OCI-LY7 (cell line): ENCODE results near the gene USE1. TPM values are rescaled to one million over a fixed set of nuclear protein-coding genes. Genes with fewer than 3 reads are reported as not detected.

Source experiments
- BruUV-seq: library from RNA; stranded (reverse); fragments of 400-500 nt; replicated peaks from 2 replicates; lab custom pipeline; 2021; lab: Mats Ljungman, UMichigan
- CTCF ChIA-PET: fragments of 300-600 bp; sonication (Branson Sonifier 250); formaldehyde crosslinking; loops from one replicate; lab custom pipeline; 2022; ENCODE audit warnings: antibody characterized with exemption; ENCODE audit not compliant: unreplicated experiment; lab: Charles Lee
- POLR2A ChIA-PET: fragments of 300-600 bp; sonication (Branson Sonifier 250); formaldehyde crosslinking; loops from one replicate; lab custom pipeline; 2022; ENCODE audit warnings: antibody characterized with exemption; lab: Charles Lee
- DNase-seq: peaks from one replicate; pipeline ENCODE4 v3.0.0-alpha.2; 2015; ENCODE audit warnings: low spot score
- H2AFZ ChIP-seq: fragments of 200-600 bp; sonication (generic), shearing (Covaris generic); 2 replicates; pipeline ENCODE4 v1.6.1; 2014; ENCODE audit warnings: mild to moderate bottlenecking, antibody characterized with exemption, low read length, moderate library complexity
- H3K27ac ChIP-seq: fragments of 200-600 bp; sonication (generic); 2 replicates; pipeline ENCODE4 v1.5.1; 2014; ENCODE audit warnings: mixed run types, low read depth, mild to moderate bottlenecking, moderate library complexity, low read length, inconsistent platforms; ENCODE audit not compliant: poor library complexity, severe bottlenecking
- H3K36me3 ChIP-seq: fragments of 200-600 bp; sonication (generic); 2 replicates; pipeline ENCODE4 v1.6.1; 2014; ENCODE audit warnings: mild to moderate bottlenecking, antibody characterized with exemption, low read length, moderate library complexity, mixed read lengths; ENCODE audit not compliant: insufficient read depth
- H3K4me1 ChIP-seq: fragments of 200-600 bp; sonication (generic); 2 replicates; pipeline ENCODE4 v1.5.1; 2014; ENCODE audit warnings: mild to moderate bottlenecking, low read length; ENCODE audit not compliant: insufficient read depth, poor library complexity, severe bottlenecking
- H3K4me2 ChIP-seq: fragments of 200-600 bp; sonication (generic); 2 replicates; pipeline ENCODE4 v1.6.1; 2014; ENCODE audit warnings: mild to moderate bottlenecking, low read length
- H3K4me3 ChIP-seq: fragments of 200-600 bp; sonication (generic); 2 replicates; pipeline ENCODE4 v1.5.1; 2014; ENCODE audit warnings: mild to moderate bottlenecking, low read depth, low read length; ENCODE audit not compliant: poor library complexity, severe bottlenecking
- H3K79me2 ChIP-seq: fragments of 200-600 bp; sonication (generic); 2 replicates; pipeline ENCODE4 v1.6.1; 2016; ENCODE audit warnings: low read depth, mild to moderate bottlenecking, low read length, moderate library complexity, mixed read lengths; ENCODE audit not compliant: insufficient read depth
- H3K9me2 ChIP-seq: fragments of 200-600 bp; sonication (generic); 2 replicates; pipeline ENCODE4 v1.6.1; 2016; ENCODE audit warnings: mild to moderate bottlenecking, low read length, mixed read lengths; ENCODE audit not compliant: insufficient read depth
- H3K9me3 ChIP-seq: fragments of 200-600 bp; sonication (generic); 2 replicates; pipeline ENCODE4 v1.6.1; 2014; ENCODE audit warnings: mild to moderate bottlenecking, mixed run types, low read length, mixed read lengths
- H4K20me1 ChIP-seq: fragments of 200-600 bp; sonication (generic); 2 replicates; pipeline ENCODE4 v1.6.1; 2014; ENCODE audit warnings: mild to moderate bottlenecking, antibody characterized with exemption, low read length, moderate library complexity, mixed read lengths; ENCODE audit not compliant: insufficient read depth
- CTCF ChIP-seq: fragments of 200-600 bp; sonication (generic); conservative IDR thresholded peaks from 2 replicates; pipeline ENCODE4 v1.5.1; 2014; ENCODE audit warnings: mild to moderate bottlenecking, antibody characterized with exemption, low read length, moderate library complexity, mixed read lengths
- EZH2phosphoT487 ChIP-seq: fragments of 200-600 bp; sonication (generic); IDR thresholded peaks from 2 replicates; pipeline ENCODE4 v1.6.1; 2018; ENCODE audit warnings: low read depth, borderline replicate concordance, mild to moderate bottlenecking, mixed run types, antibody characterized with exemption, low read length, moderate library complexity, mixed read lengths
- intact Hi-C: fragments of 100-400 bp; cut with micrococcal nuclease; formaldehyde crosslinking; loops from one replicate; pipeline ENCODE4 v1.10.0; 2022; ENCODE audit not compliant: unreplicated experiment
- total RNA-seq, 2 experiments: library from RNA; depleted of rRNA in 1 of 2; stranded (reverse); fragments of >200 nt in 1 of 2; shearing (Covaris generic) in 1 of 2; gene quantifications; 2 replicates each; pipeline ENCODE4 v1.2.3, GENCODE V29; 2014 to 2022

Gene USE1
- total RNA-seq, 2 experiments from 2014 or later: 28.6 to 31.2 TPM

- CTCF ChIA-PET: no interaction called here
Measured at GRCh38 chr19:17240062-17240752, 25.1 kb downstream of the USE1 start.

GRCh38 chr19:17240826-17241399, 25.8 kb downstream of the USE1 start:
- TF ChIP-seq EZH2phosphoT487 (no peak), CTCF (no peak)
- Histone ChIP-seq H3K36me3 (peaks cover 9% of the 10 kb centered on the region; the same call in 1 of the 2 replicates), H3K4me2 (no peak overlapping the region), H3K9me2 (no peaks in the 10 kb centered on the region), H3K4me1 (peaks cover 39% of the 10 kb centered on the region), H3K27ac (no peak overlapping the region), H3K9me3 (no peaks in the 10 kb centered on the region), H4K20me1 (no peaks in the 10 kb centered on the region), H3K79me2 (peaks cover 23% of the 10 kb centered on the region; the same call in 1 of the 2 replicates), H3K4me3 (no peak overlapping the region), H2AFZ (no peak overlapping the region)
- CTCF ChIA-PET: no interaction called here
- POLR2A ChIA-PET: interaction anchor here (0.6 to 1.4 kb wide), 2 partner anchors 164 to 389 kb away, joined by 3 read pairs; no protein-coding TSS in a partner anchor
- BruUV-seq: no TSS peak
- intact Hi-C loops: loop anchor here (10.0 kb wide), 1 partner anchor 346 kb away; no protein-coding TSS in a partner anchor
- DNase-seq: no peak

More at GRCh38 chr19:17240062-17240752, 25.1 kb downstream of the USE1 start:
- H3K36me3 ChIP-seq: peaks cover 9% of the 10 kb centered on the region; the same call in 1 of the 2 replicates
- TF ChIP-seq CTCF (no peak), EZH2phosphoT487 (no peak)
- H4K20me1 ChIP-seq: no peaks in the 10 kb centered on the region
- no peak overlapping the region for H3K4me3 ChIP-seq
- no peak overlapping the region for H2AFZ ChIP-seq
- POLR2A ChIA-PET: interaction anchor here (0.7 kb wide), 1 partner anchor 13 kb away, joined by 4 read pairs; no protein-coding TSS in a partner anchor
- no peaks in the 10 kb centered on the region for H3K9me3 ChIP-seq
- no peak overlapping the region for H3K27ac ChIP-seq
- no TSS peak for BruUV-seq
- H3K4me1 ChIP-seq: peaks cover 45% of the 10 kb centered on the region
- intact Hi-C loops: loop anchor here (10.0 kb wide), 1 partner anchor 345 kb away; no protein-coding TSS in a partner anchor
- DNase-seq: no peak
- H3K4me2 ChIP-seq: no peak overlapping the region
- no peaks in the 10 kb centered on the region for H3K9me2 ChIP-seq
- peaks cover 23% of the 10 kb centered on the region; the same call in 1 of the 2 replicates for H3K79me2 ChIP-seq
